ENCODE measurements around the gene STK11IP. TPM values are rescaled to one million over a fixed set of nuclear protein-coding genes. Genes with fewer than 3 reads are reported as not detected.

Gene STK11IP
- total and polyA plus RNA-seq, 9 of the 15 experiments (the other 6 are each of a cell fraction or from before 2014, with no cell fraction given), result 0.52 to 21.7 (median 5.6) TPM

DNA sequence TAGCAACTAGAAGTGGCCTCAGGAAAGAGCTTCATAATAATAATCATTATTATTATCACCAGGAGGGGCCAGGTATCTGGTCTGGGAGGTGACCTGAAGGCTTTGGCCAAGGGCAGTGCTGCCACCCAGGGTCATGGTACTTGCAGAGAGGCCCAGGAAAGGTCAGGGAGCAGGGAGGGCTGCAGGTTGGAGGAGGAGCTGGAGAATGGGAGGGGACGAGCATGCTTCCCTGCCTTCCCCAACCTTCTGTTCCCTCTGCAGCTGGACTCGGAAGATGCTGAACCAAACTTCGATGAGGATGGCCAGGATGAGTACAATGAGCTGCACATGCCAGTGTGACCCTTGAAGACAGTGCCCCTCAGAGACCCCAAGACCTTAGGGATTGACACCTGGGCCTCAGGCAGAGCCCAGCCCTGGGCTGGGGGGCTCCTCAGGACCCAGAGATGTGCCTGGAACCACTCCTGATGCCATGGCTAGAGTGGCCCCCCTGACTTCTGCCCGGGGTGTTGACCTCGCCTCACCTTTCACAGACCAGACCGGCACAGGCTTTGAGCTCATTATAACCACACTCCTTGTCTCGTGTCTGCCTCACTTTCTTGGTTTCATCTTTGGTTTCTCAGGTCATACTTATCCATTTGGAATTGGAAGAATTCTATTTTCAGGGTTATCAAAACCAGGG is 43.9 kb downstream of the STK11IP start:
- no peak overlapping the region for H2AFZ ChIP-seq (ENCODE audit: low read depth, low read length)
- TF ChIP-seq SNIP1 (IDR thresholded peaks at IDR 0.05; ENCODE audit: low read depth) (no peak), GTF2F1 (IDR thresholded peaks at IDR 0.05; ENCODE audit: low read depth, low read length) (no peak), XRCC5 (IDR thresholded peaks at IDR 0.05; ENCODE audit: low read depth, low read length) (no peak), ARID4B (CRISPR knock-in tag; IDR thresholded peaks at IDR 0.05) (no peak), ZNF589 (CRISPR knock-in tag; IDR thresholded peaks at IDR 0.05; ENCODE audit: low read depth) (no peak)
- TF ChIP-seq, protein P1, sequence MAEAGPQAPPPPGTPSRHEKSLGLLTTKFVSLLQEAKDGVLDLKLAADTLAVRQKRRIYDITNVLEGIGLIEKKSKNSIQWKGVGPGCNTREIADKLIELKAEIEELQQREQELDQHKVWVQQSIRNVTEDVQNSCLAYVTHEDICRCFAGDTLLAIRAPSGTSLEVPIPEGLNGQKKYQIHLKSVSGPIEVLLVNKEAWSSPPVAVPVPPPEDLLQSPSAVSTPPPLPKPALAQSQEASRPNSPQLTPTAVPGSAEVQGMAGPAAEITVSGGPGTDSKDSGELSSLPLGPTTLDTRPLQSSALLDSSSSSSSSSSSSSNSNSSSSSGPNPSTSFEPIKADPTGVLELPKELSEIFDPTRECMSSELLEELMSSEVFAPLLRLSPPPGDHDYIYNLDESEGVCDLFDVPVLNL (CRISPR knock-in tag; IDR thresholded peaks at IDR 0.05; ENCODE audit: low read depth), result no peak
- no peak overlapping the region for H3K27ac ChIP-seq (ENCODE audit: extremely low read depth, low read depth, low read length)
- H3K27me3 ChIP-seq (ENCODE audit: control insufficient read depth in 2 of 2, insufficient read depth in 2 of 2, low read length in 2 of 2), result peaks cover 0 to 11% of the 10 kb centered on the region in 2 experiments; a peak in 2 of 5 replicates
- no peaks in the 10 kb centered on the region for H4K20me1 ChIP-seq (replicated peaks; ENCODE audit: control insufficient read depth, insufficient read depth, low read length)
- H3K9me3 ChIP-seq (replicated peaks; ENCODE audit: control insufficient read depth, insufficient read depth, low read depth, low read length), result no peaks in the 10 kb centered on the region
- H3K9me1 ChIP-seq (ENCODE audit: control insufficient read depth, insufficient read depth, low read length), result no peaks in the 10 kb centered on the region
- no TSS peak for BruUV-seq (replicated peaks)
- H3K4me1 ChIP-seq (replicated peaks in 1 of 2; ENCODE audit: control insufficient read depth in 2 of 2, insufficient read depth in 2 of 2, low read length in 2 of 2), result peaks cover 28 to 45% of the 10 kb centered on the region in 2 experiments; a peak in 4 of 5 replicates
- ATAC-seq (no peak), FAIRE-seq (no peak), DNase-seq (ENCODE audit: extremely low read depth in 1 of 4, low spot score in 3 of 4) (no peak)
- no peak overlapping the region for H3K4me2 ChIP-seq (ENCODE audit: insufficient read depth, low read length)
- H3K9ac ChIP-seq (ENCODE audit: insufficient read depth in 1 of 2, low read depth in 2 of 2, low read length in 2 of 2), result no peak overlapping the region
- intact Hi-C loops (cut with micrococcal nuclease) (loop anchor here (1.0 to 5.0 kb wide), 4 partner anchors 22 to 239 kb away; no protein-coding TSS in a partner anchor), in situ Hi-C loops (cut with MboI) (loop anchor here (5.0 kb wide), 1 partner anchor 99 kb away; the partner anchor contains the start of genes CHPF and TMEM198)
- ChIA-PET POLR2A (interaction anchor here (0.6 to 0.9 kb wide), 3 partner anchors 16 to 1705 kb away, joined by 3 to 5 read pairs (median 3); no protein-coding TSS in a partner anchor), CTCF (ENCODE audit: low intra/inter-chr PET ratio) (interaction anchor here (0.8 to 4.0 kb wide), 4 partner anchors 48 to 239 kb away, joined by 5 to 80 read pairs (median 6); partner anchors contain the start of genes CHPF, OBSL1 and TMEM198)
- no peak overlapping the region for H3K4me3 ChIP-seq
- 24% methylated on average over 6 of the region's 7 CpGs for whole genome bisulfite sequencing (ENCODE audit: insufficient coverage, low coverage, missing lambda C conversion rate)
- no peaks in the 10 kb centered on the region for H3K79me2 ChIP-seq (ENCODE audit: control insufficient read depth, insufficient read depth, low read length)
- H3K36me3 ChIP-seq (ENCODE audit: control insufficient read depth, insufficient read depth, low read length), result no peaks in the 10 kb centered on the region

Measured in K562 (cell line).